HepG2 (cell line): ENCODE results near the gene FZD8. TPM values are rescaled to one million over a fixed set of nuclear protein-coding genes. Genes with fewer than 3 reads are reported as not detected.

Experiments used
- ATAC-seq: fragments of 200-7000 bp; cut with Tn5 transposase; 3 replicates; pipeline ENCODE4 v1.9.1; 2020; ENCODE audit warnings: mild to moderate bottlenecking, moderate library complexity
- BruUV-seq: library from RNA; stranded (reverse); fragments of 400-500 nt; replicated peaks from 2 replicates; lab custom pipeline; 2021; lab: Mats Ljungman, UMichigan
- CTCF ChIA-PET: fragments of 300-600 bp; formaldehyde crosslinking; extraction: SDS; loops from one replicate; lab custom pipeline; 2021; ENCODE audit warnings: low total read pairs, inconsistent platforms, low intra/inter-chr PET ratio; lab: Yijun Ruan, JAX
- POLR2A ChIA-PET: fragments of 350-600 bp; sonication (Branson Sonifier 250); formaldehyde crosslinking; loops from one replicate; lab custom pipeline; 2020; ENCODE audit warnings: antibody characterized with exemption, inconsistent platforms; lab: Yijun Ruan, JAX
- DNase-seq: peaks from one replicate; pipeline ENCODE4 v3.0.0-alpha.2; 2015; ENCODE audit warnings: low spot score
- FAIRE-seq: peaks from 3 replicates; lab custom pipeline; 2011; peaks lifted over from hg19 to GRCh38; lab: Jason Lieb, UNC
- H2AFZ ChIP-seq: one replicate; pipeline ENCODE4 v1.6.1; 2011; ENCODE audit warnings: low read length, inconsistent platforms
- H3K27ac ChIP-seq: fragments of 300-600 bp; 3 replicates; pipeline ENCODE4 v1.8.0; 2011; ENCODE audit warnings: mixed run types, mild to moderate bottlenecking, mixed read lengths, low read length, inconsistent platforms; ENCODE audit not compliant: insufficient read depth; ENCODE audit errors: extremely low read length
- H3K27me3 ChIP-seq, 2 experiments: fragments of 200-600 bp in 1 of 2; 2 replicates in 1 of 2; 3 replicates in 1 of 2; pipeline versions ENCODE4 v1.6.0 to v1.8.0; 2011; ENCODE audit warnings: low read length in 2 of 2, mild to moderate bottlenecking in 2 of 2, moderate library complexity in 2 of 2, inconsistent platforms in 1 of 2; ENCODE audit not compliant: insufficient read depth in 2 of 2, control insufficient read depth in 1 of 2
- H3K36me3 ChIP-seq, 2 experiments: fragments of 200-600 bp in 1 of 2; replicated peaks in 1 of 2; 2 replicates in 1 of 2; 3 replicates in 1 of 2; pipeline versions ENCODE4 v1.5.1 to v1.8.0; 2011; ENCODE audit warnings: low read length in 2 of 2, inconsistent platforms in 1 of 2; ENCODE audit not compliant: insufficient read depth in 2 of 2, control insufficient read depth in 1 of 2
- H3K4me1 ChIP-seq: 2 replicates; pipeline ENCODE4 v1.5.1; 2012; ENCODE audit warnings: low read length, inconsistent platforms; ENCODE audit not compliant: insufficient read depth
- H3K4me2 ChIP-seq: 2 replicates; pipeline ENCODE4 v1.6.0; 2011; ENCODE audit warnings: low read depth, low read length, inconsistent platforms
- H3K4me3 ChIP-seq, 3 experiments: fragments of 200-600 bp in 1 of 3; sonication (generic), shearing (Covaris generic) in 1 of 3; replicated peaks in 1 of 3; 2 replicates each; pipeline ENCODE4 v1.5.1; 2011 to 2016; ENCODE audit warnings: low read length in 3 of 3, inconsistent platforms in 2 of 3, low read depth in 2 of 3, mild to moderate bottlenecking in 2 of 3, control low read depth in 1 of 3, mixed read lengths in 1 of 3; ENCODE audit not compliant: insufficient read depth in 1 of 3
- H3K79me2 ChIP-seq: one replicate; pipeline ENCODE4 v1.6.1; 2011; ENCODE audit warnings: low read length, inconsistent platforms; ENCODE audit not compliant: insufficient read depth
- H3K9ac ChIP-seq: 2 replicates; pipeline ENCODE4 v1.6.0; 2011; ENCODE audit warnings: mild to moderate bottlenecking, low read depth, low read length, inconsistent platforms; ENCODE audit not compliant: insufficient read depth
- H3K9me3 ChIP-seq: 2 replicates; pipeline ENCODE4 v1.5.1; 2012; ENCODE audit warnings: mild to moderate bottlenecking, low read length
- H4K20me1 ChIP-seq: 2 replicates; pipeline ENCODE4 v1.6.0; 2011; ENCODE audit warnings: inconsistent platforms, mild to moderate bottlenecking, low read length, moderate library complexity; ENCODE audit not compliant: insufficient read depth
- GTF3A ChIP-seq: sonication (generic); formaldehyde crosslinking; conservative IDR thresholded peaks from 2 replicates; pipeline ENCODE4 v1.4.0; 2020; ENCODE audit warnings: mild to moderate bottlenecking, missing genetic modification reagents
- HIC2 ChIP-seq: sonication (generic); formaldehyde crosslinking; IDR thresholded peaks from 2 replicates; pipeline ENCODE4 v1.9.0; 2022; ENCODE audit warnings: low read depth, missing genetic modification reagents
- HIVEP1 ChIP-seq: sonication (generic); formaldehyde crosslinking; IDR thresholded peaks from 2 replicates; pipeline ENCODE4 v1.4.0; 2020; ENCODE audit warnings: mild to moderate bottlenecking, missing genetic modification reagents
- KMT2B ChIP-seq: IDR thresholded peaks from 2 replicates; pipeline ENCODE4 v1.6.1; 2016; ENCODE audit warnings: missing genetic modification reagents, missing compliant biosample characterization
- NCOA2 ChIP-seq: sonication (generic); formaldehyde crosslinking; IDR thresholded peaks from 2 replicates; pipeline ENCODE4 v1.8.0; 2022; ENCODE audit warnings: inconsistent platforms
- STAG1 ChIP-seq: sonication (generic); formaldehyde crosslinking; IDR thresholded peaks from 2 replicates; pipeline ENCODE4 v1.4.0; 2020; ENCODE audit warnings: missing genetic modification reagents
- ZFP82 ChIP-seq: sonication (generic); formaldehyde crosslinking; IDR thresholded peaks from 2 replicates; pipeline ENCODE4 v1.5.1; 2020; ENCODE audit warnings: mild to moderate bottlenecking, missing genetic modification reagents, borderline replicate concordance
- ZNF343 ChIP-seq: sonication (generic); formaldehyde crosslinking; IDR thresholded peaks from 2 replicates; pipeline ENCODE4 v1.4.0; 2020; ENCODE audit warnings: mild to moderate bottlenecking, missing genetic modification reagents
- WGBS: methylation state at CpG from one replicate; pipeline ENCODE4 v1.1.6; 2017; ENCODE audit warnings: low lambda C conversion rate; 5-methylcytosine and 5-hydroxymethylcytosine counted together
- in situ Hi-C: cut with HindIII; loops from 2 replicates; pipeline ENCODE4 v1.10.0; 2017; ENCODE audit warnings: low pct_unique_long_range_greater_than_20kb; ENCODE audit not compliant: extremely low pct_ligation_motif_present
- intact Hi-C: fragments of 100-400 bp; cut with micrococcal nuclease; formaldehyde crosslinking; loops from one replicate; pipeline ENCODE4 v1.10.0; 2022; ENCODE audit not compliant: unreplicated experiment
- polyA plus RNA-seq, 8 experiments: library from polyadenylated mRNA; depleted of rRNA in 3 of 8; stranded (reverse) in 7 of 8; unstranded in 1 of 8; fragments of >200 nt; fragmentation: Illumina TruSeq in 4 of 8; extraction: Trizol in 4 of 8; gene quantifications; 2 replicates each; pipeline versions ENCODE4 v1.2.1 to v1.2.3, GENCODE V29; 2011 to 2016; ENCODE audit warnings: low read depth in 4 of 8, missing spikeins in 1 of 8, mixed read lengths in 1 of 8; ENCODE audit not compliant: insufficient read depth in 1 of 8
- total RNA-seq, 5 experiments: library from RNA; depleted of rRNA; stranded (reverse); fragments of >200 nt; fragmentation: Illumina TruSeq; extraction: Trizol; gene quantifications; 2 replicates each; pipeline ENCODE4 v1.2.3, GENCODE V29; 2016; ENCODE audit warnings: low read depth in 1 of 5

Gene FZD8
- total and polyA plus RNA-seq, 2 of the 13 experiments (the other 11 are each of a cell fraction or from before 2014, with no cell fraction given): 0.05 to 0.07 TPM

- TF ChIP-seq HIVEP1 (CRISPR knock-in tag): peak; percentile 50; the same call in 1 of the 2 replicates
These were observed at the start of gene FZD8 (continued) for GRCh38 chr10:35642035-35642792.

- CTCF ChIA-PET: no interaction called here
- no TSS peak for BruUV-seq
These were observed 49.6 kb upstream of the FZD8 start for GRCh38 chr10:35691522-35692236.

More at GRCh38 chr10:35691522-35692236, 49.6 kb upstream of the FZD8 start:
- Histone ChIP-seq H3K4me2 (no peak overlapping the region), H3K4me1 (peaks cover 8% of the 10 kb centered on the region; the same call in 1 of the 2 replicates), H3K27ac (no peak overlapping the region), H3K4me3 (no peak overlapping the region), H4K20me1 (no peaks in the 10 kb centered on the region), H3K9ac (no peak overlapping the region), H3K9me3 (no peaks in the 10 kb centered on the region), H3K79me2 (no peaks in the 10 kb centered on the region), H3K27me3 (peaks cover 0 to 21% of the 10 kb centered on the region in 2 experiments; a peak in 3 of 5 replicates), H2AFZ (no peak overlapping the region), H3K36me3 (no peaks in the 10 kb centered on the region)
- TF ChIP-seq STAG1 (CRISPR knock-in tag): no peak
- TF ChIP-seq GTF3A: no peak
- no peak for TF ChIP-seq HIC2
- TF ChIP-seq KMT2B (CRISPR knock-in tag): no peak
- TF ChIP-seq ZFP82 (CRISPR knock-in tag): no peak
- no peak for TF ChIP-seq ZNF343 (CRISPR knock-in tag)
- TF ChIP-seq NCOA2: no peak
- FAIRE-seq: no peak
- ATAC-seq: no peak
- in situ Hi-C loops: no loop called here
- 46% methylated on average over 12 of the region's 12 CpGs for WGBS
- DNase-seq: no peak
- POLR2A ChIA-PET: no interaction called here
- intact Hi-C loops: no loop called here
